Measurements from ENCODE around the gene EPN1. TPM values are rescaled to one million over a fixed set of nuclear protein-coding genes. Genes with fewer than 3 reads are reported as not detected.

EPN1 gene
- total RNA-seq (100 to 1,000 TPM; 125 to 377 (median 189) TPM), polyA plus RNA-seq (100 to 1,000 TPM; 177 to 188 TPM)
- long read RNA-seq, donor 1, full-length matches to known transcripts: 44 of 167 reads
- long read RNA-seq, donor 1, partial matches to known transcripts: 79 of 167 reads
- long read RNA-seq, donor 1, other reads (novel, unspliced or antisense): 44 of 167 reads
- long read RNA-seq, donor 2, full-length matches to known transcripts: 26 of 65 reads
- long read RNA-seq, donor 2, partial matches to known transcripts: 15 of 65 reads
- long read RNA-seq, donor 2, other reads (novel, unspliced or antisense): 24 of 65 reads
- long read RNA-seq, donor 3, full-length matches to known transcripts: 38 of 139 reads
- long read RNA-seq, donor 3, partial matches to known transcripts: 62 of 139 reads
- long read RNA-seq, donor 3, other reads (novel, unspliced or antisense): 39 of 139 reads

- H3K27ac ChIP-seq: peak within 1 kb of the TSS; percentile 84 to 99 (median 92)
- H3K4me1 ChIP-seq: peaks cover 12 to 66% (median 37%) of the 10 kb centered on the region in 12 donors
- TF ChIP-seq POLR2A (IDR thresholded peaks at IDR 0.05) (peak in 1 of 2 donors; percentile 50), CTCF (IDR thresholded peaks at IDR 0.05) (no peak)
- peaks cover 2 to 59% (median 44%) of the 10 kb centered on the region in 9 donors for H3K36me3 ChIP-seq
- peak within 1 kb of the TSS; percentile 61 to 99 (median 80) for H3K4me3 ChIP-seq
- intact Hi-C loops (cut with DNase I): loop anchor here in 2 of 10 donors (1.0 to 2.0 kb wide), 2 partner anchors 20 to 21 kb away; partner anchors contain the start of gene U2AF2 (in 1 of the 2)
- no peaks in the 10 kb centered on the region for H3K9me3 ChIP-seq
- H3K27me3 ChIP-seq: no peaks in the 10 kb centered on the region
- WGBS, 4 donors: 0 to 1% (median 0%) methylated on average over 5 to 101 of the region's 101 CpGs
- DNase-seq (peak; percentile 97 to 98 (median 98)), ATAC-seq (peak; percentile 85 to 95 (median 93))
Measured at GRCh38 chr19:55674841-55675660, at the start of gene EPN1. TSS of gene EPN1 (plus strand) at chr19:55675226. CDS start at chr19:55678628, 3,402 bp downstream.

GRCh38 chr19:55626350-55626749, 48.7 kb upstream of the EPN1 start:
- TF ChIP-seq POLR2A (IDR thresholded peaks at IDR 0.05) (no peak), CTCF (IDR thresholded peaks at IDR 0.05) (no peak)
- H3K9me3 ChIP-seq: no peaks in the 10 kb centered on the region
- ATAC-seq (no peak), DNase-seq (peak in 1 of 5 donors; percentile 10)
- H3K36me3 ChIP-seq: peaks cover 0 to 12% (median 5%) of the 10 kb centered on the region in 9 donors
- 87 to 91% (median 90%) methylated on average over 11 of the region's 11 CpGs for WGBS, 4 donors
- H3K4me1 ChIP-seq: peaks cover 0 to 30% (median 11%) of the 10 kb centered on the region in 12 donors
- no peak overlapping the region for H3K27ac ChIP-seq
- intact Hi-C loops (cut with DNase I): loop anchor here in 2 of 10 donors (5.0 kb wide), 2 partner anchors 114 to 164 kb away; partner anchors contain the start of genes C19orf85 (in 1 of the 2) and ISOC2 (in 1 of the 2)
- no peak overlapping the region for H3K4me3 ChIP-seq
- H3K27me3 ChIP-seq: no peaks in the 10 kb centered on the region

GRCh38 chr19:55632463-55632834, 42.6 kb upstream of the EPN1 start:
- peak overlapping the region in 1 of 12 donors; percentile 67 for H3K27ac ChIP-seq
- peak; percentile 16 to 62 (median 58) for ATAC-seq
- WGBS, 4 donors: 20 to 30% (median 28%) methylated on average over 3 of the region's 3 CpGs

More at GRCh38 chr19:55632463-55632834, 42.6 kb upstream of the EPN1 start:
- peaks cover 6 to 40% (median 22%) of the 10 kb centered on the region in 12 donors for H3K4me1 ChIP-seq
- intact Hi-C loops (cut with DNase I): loop anchor here in 9 of 10 donors (1.0 to 10.0 kb wide), 14 partner anchors 28 to 248 kb away; partner anchors contain the start of genes C19orf85 (in 1 of the 9), FIZ1 (in 1 of the 9), ISOC2 (in 1 of the 9) and RPL28 (in 1 of the 9)
- no peaks in the 10 kb centered on the region for H3K36me3 ChIP-seq
- no peaks in the 10 kb centered on the region for H3K9me3 ChIP-seq
- H3K27me3 ChIP-seq: no peaks in the 10 kb centered on the region
- TF ChIP-seq CTCF (IDR thresholded peaks at IDR 0.05): peak; percentile 78 to 97 (median 86)
- no peak for TF ChIP-seq POLR2A (IDR thresholded peaks at IDR 0.05)
- H3K4me3 ChIP-seq: no peak overlapping the region
- DNase-seq: peak; percentile 42 to 86 (median 83)

All from heart left ventricle (tissue), 16 donors.